Activated CD8-positive, alpha-beta memory T cell treated with anti-CD3 and anti-CD28 coated beads for 48 hours (primary cell): ENCODE measurements around the gene TSSK6.

ENCODE experiments used
- DNase-seq, 3 experiments: peaks; one replicate each; pipeline ENCODE4 v3.0.0-alpha.2; 2020; ENCODE audit warnings: low read depth in 2 of 3, low spot score in 2 of 3

TSSK6 gene

GRCh38 chr19:19465436-19466070 is 49.8 kb downstream of the TSSK6 start:
- no peak for DNase-seq

DNA sequence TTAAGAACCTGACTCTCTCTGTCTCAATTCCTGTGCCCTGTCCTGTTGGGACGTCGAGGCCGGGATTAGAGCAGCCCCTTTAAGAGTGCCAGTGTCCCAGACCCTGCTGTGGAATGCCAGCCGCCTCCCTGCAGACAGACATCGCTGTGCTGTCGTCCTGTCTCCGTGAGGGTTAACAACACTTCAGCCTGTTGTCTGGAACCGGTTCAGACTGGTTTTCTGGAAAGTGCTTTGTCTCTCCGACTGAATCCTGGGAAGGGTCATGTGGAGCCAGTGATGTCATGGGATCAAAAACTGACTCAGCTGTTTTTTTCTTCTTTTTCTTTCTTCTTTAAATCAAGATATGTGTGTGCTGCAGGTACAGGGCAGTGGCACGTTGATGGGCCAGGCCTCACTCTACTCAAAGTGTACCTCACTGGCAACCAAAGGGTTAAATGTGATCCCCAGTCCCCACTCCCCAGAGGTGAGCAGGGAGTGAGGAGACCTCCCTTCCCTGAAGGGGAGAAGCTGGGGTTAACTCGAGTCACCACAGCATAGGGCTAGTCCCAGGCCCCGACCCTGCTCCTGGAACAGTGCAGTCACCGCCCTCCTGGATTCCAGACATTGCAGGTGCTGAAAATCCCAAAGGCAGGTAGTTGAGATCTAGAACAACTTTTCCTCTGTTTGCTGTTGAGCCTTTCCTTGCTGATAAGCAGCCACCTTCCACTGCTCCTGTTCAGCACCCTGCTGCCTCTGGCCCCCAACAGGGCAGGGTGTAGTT is 50.8 kb downstream of the TSSK6 start:
- no peak for DNase-seq
